Urinary bladder (tissue), 4 donors: Measurements from ENCODE around the gene ADAM17. TPM values are rescaled to one million over a fixed set of nuclear protein-coding genes. Genes with fewer than 3 reads are reported as not detected.
"Not testable (repeated sequence)": the region's sequence is repeated elsewhere in the genome, so short reads cannot be mapped to it uniquely, and the experiment has no call there.

Experiments
- DNase-seq: peaks from one replicate; pipeline ENCODE4 v3.0.0-alpha.2; 2015; ENCODE audit errors: extremely low spot score
- H3K27ac ChIP-seq: one replicate; pipeline ENCODE4 v1.5.1; 2013; ENCODE audit warnings: low read depth, mild to moderate bottlenecking, moderate library complexity
- H3K36me3 ChIP-seq: one replicate; pipeline ENCODE4 v1.6.1; 2013; ENCODE audit warnings: mild to moderate bottlenecking, moderate library complexity; ENCODE audit not compliant: insufficient read depth
- H3K4me1 ChIP-seq: one replicate; pipeline ENCODE4 v1.6.1; 2013; ENCODE audit warnings: mild to moderate bottlenecking, moderate library complexity; ENCODE audit not compliant: insufficient read depth
- H3K4me3 ChIP-seq: one replicate; pipeline ENCODE4 v1.5.1; 2013; ENCODE audit warnings: low read depth, low read length
- WGBS: extraction: QIAGEN DNeasy Blood & Tissue Kit; methylation state at CpG from one replicate; pipeline ENCODE4 v1.1.7; 2013; 5-methylcytosine and 5-hydroxymethylcytosine counted together
- polyA plus RNA-seq: library from polyadenylated mRNA; stranded (reverse); fragments of 200-250 nt; gene quantifications from one replicate; pipeline ENCODE4 v1.2.3, GENCODE V29; 2013
- total RNA-seq: library from RNA; depleted of rRNA; stranded (reverse); fragments of >200 nt; gene quantifications from one replicate; pipeline ENCODE4 v1.2.3, GENCODE V29; 2014
- donor health status: healthy with polysubstance abuse.
- donor health status: healthy.

ADAM17 gene
- total RNA-seq = 40.0 TPM
- 10.4 TPM for polyA plus RNA-seq

DNA sequence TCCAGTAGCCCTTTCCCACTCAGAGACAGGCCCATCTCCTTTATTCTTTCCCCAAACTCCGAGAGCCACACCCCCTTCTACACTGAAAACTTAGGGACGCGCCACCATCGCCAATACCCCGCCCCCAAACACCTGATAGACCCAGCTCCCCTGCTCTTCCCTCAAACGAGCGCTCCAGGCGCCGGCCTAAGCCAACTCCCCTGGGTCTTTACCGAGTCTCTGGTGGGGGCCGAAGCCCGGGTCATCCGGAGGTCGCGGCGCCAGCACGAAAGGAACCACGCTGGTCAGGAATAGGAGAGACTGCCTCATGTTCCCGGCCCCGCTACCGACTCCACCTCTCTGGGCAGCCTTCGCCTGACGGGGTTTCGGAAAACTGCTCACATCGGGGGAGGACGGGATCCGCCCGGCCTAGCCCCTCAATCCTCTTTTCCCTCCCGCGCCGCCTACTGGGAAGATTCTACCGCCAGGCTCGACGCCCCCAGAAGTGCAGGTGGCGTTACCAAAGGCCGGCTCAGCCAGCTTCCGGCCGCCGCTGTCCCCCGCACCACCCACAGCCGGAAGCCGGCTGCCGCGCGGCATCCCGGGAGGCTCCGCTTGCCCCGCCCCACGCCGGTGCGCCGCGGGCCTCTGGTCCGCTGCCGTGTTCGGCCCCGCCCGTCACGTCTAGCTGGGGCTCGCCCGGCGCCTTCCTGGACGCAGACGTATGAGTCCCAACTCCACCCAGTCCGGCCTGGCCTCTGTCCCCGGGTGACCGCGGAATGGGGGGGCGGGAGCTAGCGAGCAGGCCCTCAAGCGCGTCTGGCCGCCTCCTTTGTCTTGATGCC is at the start of gene ADAM17:
Gene ADAM17, minus strand, starts transcription at position 534 of the 824 bp plus-strand sequence. Its CDS starts 225 bp downstream, at position 309.
- DNase-seq = peak; percentile 80
- under 1% methylated on average over 73 of the region's 73 CpGs for WGBS
- Histone ChIP-seq H3K4me3 (peak within 1 kb of the TSS; percentile 73), H3K27ac (peak within 1 kb of the TSS; percentile 90), H3K36me3 (no peaks in the 10 kb centered on the region), H3K4me1 (no peaks in the 10 kb centered on the region)

DNA sequence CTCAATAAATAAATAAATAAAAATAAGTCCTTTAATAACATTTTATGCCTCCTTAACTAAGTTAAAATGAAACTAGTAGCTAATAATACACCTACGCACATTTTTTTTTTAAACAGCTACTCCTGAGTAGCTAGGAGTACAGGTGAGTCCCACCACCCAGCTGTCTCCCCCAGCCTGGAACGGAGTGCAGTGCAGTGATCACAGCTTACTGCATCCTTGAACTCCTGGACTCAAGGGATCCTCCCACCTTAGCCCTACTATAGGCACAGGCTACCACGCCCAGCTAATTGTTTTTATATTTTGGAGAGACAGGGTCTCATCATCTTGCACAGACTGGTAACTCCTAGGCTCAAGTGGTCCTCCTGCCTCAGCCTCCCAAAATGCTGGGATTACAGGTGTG is 46.8 kb upstream of the ADAM17 start:
- Histone ChIP-seq H3K4me1 (no peaks in the 10 kb centered on the region), H3K4me3 (no peak overlapping the region), H3K36me3 (peaks cover 2% of the 10 kb centered on the region), H3K27ac (no peak overlapping the region)
- DNase-seq = no peak
- 95% methylated on average over 3 of the region's 3 CpGs for WGBS

DNA sequence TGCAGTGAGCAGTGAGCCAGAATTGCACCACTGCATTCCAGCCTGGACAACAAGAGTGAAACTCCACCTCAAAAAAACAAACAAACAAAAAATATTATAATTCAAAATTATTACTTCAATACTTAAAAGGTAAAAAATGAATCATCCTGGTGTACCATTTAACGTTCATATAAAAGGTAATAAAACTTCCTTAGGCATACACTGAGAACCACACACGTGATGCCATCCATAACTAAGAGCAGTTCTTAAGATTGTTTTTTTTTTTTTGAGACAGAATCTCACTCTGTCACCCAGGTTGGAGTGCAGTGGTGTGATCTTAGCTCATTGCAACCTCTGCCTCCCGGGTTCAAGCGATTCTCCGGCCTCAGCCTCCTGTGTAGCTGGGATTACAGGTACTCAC is 45.8 kb upstream of the ADAM17 start:
- WGBS = 93% methylated on average over 5 of the region's 5 CpGs
- DNase-seq = no peak

DNA sequence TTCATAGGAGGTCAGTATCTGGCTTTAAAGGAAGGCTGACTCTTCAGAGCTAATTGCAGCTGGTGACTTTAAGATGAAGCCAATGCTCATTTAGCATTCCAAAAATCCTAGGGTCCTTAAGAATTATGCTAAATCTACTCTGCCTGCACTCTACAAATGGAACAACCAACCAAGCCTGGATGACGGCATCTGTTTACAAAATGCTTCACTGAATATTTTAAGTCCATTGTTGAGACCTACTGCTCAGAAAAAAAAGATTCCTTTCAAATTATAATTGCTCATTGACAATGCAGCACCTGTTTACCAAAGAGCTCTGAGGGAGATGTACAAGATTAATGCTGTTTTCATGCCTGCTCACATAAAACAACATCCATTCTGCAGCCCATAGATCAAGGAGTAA is 43.8 kb upstream of the ADAM17 start:
- 97% methylated on average over 1 of the region's 1 CpG for WGBS
- no peaks in the 10 kb centered on the region for H3K4me1 ChIP-seq
- DNase-seq = no peak
- H3K4me3 ChIP-seq = no peak overlapping the region
- H3K36me3 ChIP-seq = peaks cover 2% of the 10 kb centered on the region
- no peak overlapping the region for H3K27ac ChIP-seq

More for the DNA sequence above, 45.8 kb upstream of the ADAM17 start:
- Histone ChIP-seq H3K27ac (no peak overlapping the region), H3K36me3 (peaks cover 2% of the 10 kb centered on the region), H3K4me1 (no peaks in the 10 kb centered on the region), H3K4me3 (no peak overlapping the region)

DNA sequence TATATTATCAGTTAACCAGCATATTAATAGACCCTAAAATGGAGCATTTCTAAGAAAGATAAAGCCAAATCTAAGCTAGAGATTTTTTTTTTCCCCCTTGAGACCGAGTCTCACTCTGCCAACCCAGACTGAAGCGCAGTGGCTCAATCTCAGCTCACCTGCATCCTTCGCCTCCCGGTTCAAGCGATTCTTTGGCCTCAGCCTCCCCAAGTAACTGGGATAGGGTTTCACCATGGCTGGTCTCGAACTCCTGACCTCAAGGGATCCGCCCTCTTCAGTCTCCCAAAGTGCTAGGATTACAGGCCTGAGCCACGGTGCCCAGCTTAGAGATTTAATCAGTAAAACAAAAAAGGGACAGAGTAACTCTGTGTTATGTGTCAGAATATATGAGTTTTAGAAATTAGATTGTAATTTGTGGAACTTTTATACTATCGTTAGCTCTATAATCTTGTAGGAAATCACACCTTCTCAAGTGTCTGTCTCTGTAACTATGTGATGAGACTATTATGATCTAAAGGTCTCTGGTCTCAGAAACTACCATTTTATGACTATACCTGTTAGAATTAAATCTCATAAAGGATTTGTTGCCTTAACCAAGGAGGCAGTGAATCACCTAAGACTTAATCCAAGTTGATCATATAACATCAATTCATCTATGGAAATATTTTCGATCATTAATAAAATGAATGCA is 41.1 kb upstream of the ADAM17 start:
- no peaks in the 10 kb centered on the region for H3K4me1 ChIP-seq
- no peak for DNase-seq
- H3K4me3 ChIP-seq = no peak overlapping the region
- H3K36me3 ChIP-seq = peaks cover 4% of the 10 kb centered on the region
- WGBS = 91% methylated on average over 10 of the region's 10 CpGs
- H3K27ac ChIP-seq = no peak overlapping the region

DNA sequence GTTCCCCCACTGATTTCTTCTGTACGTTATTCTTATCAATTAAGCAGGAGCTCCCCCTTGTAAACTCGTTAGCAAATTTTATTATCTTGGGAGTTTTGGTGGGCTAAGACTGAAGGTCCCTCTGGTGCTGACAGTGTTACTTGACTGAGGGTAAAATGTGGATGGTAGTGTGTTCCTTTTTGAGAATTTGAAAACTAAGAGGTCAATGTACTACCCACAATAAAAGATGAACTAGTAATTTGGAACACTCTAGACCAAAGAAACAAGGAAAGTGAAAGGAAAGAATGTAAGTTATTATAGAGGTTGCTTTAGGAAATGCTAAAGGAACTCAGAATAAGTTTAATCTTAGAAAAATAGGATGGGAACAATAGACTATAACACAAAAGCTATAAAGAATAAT is 40.1 kb upstream of the ADAM17 start:
- H3K4me3 ChIP-seq = no peak overlapping the region
- no peak for DNase-seq
- no peaks in the 10 kb centered on the region for H3K4me1 ChIP-seq
- H3K36me3 ChIP-seq = peaks cover 4% of the 10 kb centered on the region
- H3K27ac ChIP-seq = no peak overlapping the region
- WGBS = 49% methylated on average over 2 of the region's 2 CpGs

DNA sequence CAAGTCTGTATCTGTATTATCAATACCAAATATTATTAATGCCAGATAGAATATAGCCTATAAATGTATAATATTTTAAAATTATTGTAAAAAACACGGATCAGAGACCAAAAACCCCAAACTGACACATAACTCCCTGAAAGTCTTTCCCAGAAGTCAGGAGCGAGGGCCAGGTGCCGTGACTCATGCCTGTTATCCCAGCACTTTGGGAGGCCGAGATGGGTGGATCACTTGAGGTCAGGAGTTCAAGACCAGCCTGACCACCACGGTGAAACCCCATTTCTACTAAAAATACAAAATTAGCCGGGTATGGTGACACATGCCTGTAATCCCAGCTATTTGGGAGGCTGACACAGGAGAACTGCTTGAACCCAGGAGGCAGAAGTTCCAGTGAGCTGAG is 39.6 kb upstream of the ADAM17 start:
- H3K4me1 ChIP-seq, H3K36me3 ChIP-seq, DNase-seq, H3K27ac ChIP-seq, H3K4me3 ChIP-seq: not testable (repeated sequence)
- WGBS = 70% methylated on average over 6 of the region's 6 CpGs

DNA sequence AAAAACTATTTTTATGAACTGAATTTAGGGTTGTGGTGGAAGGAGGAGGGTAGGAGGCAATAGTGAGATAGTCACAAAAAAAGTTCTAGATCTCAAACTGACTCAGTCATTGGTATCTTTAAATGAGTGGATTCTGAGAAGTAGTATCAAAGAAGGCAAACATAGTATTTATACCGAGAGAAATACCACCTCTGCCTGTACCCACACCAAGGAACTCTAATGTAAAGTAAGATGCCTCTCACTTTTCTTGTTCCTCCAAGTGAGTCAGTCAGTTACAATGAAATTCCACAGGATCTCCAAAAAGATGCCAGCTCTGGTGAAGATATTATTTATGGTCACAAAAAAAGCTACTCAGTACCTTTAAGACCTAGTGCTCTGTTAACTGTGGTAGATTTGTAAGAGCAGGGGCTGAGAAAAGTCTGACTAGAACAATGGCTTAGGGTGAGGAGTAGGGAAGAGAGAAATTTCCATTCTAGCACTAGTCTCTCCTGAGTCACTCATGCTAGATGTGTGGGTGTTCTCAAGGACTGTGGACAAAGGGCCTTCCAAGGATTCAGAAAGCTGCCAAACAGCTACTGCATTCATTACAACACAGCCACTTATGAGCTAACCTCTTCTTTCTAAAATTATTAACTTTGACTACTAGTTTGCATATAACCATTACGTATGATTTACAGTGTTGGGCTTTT is 38.9 kb upstream of the ADAM17 start:
- 67% methylated on average over 2 of the region's 2 CpGs for WGBS
- Histone ChIP-seq H3K27ac (no peak overlapping the region), H3K4me1 (no peaks in the 10 kb centered on the region), H3K4me3 (no peak overlapping the region), H3K36me3 (peaks cover 2% of the 10 kb centered on the region)
- DNase-seq = no peak

DNA sequence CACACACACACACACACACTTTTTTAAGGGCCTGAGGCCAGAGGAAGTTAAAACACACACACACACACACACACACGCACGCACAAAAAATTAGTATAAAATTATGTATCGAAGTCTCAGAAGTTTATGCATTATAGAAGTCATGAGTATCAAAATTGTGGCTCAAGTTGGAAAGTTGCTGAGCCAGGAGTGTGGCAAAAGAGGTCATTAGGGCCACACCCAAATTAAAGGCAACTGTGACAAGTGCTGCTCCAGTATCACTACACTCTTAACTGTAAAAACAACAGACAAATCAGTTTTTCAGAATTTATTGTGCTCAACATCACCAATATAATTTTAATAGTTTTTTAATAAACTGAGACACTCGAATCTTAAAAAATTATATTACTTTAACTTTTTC is 38.3 kb upstream of the ADAM17 start:
- H3K36me3 ChIP-seq = peaks cover 2% of the 10 kb centered on the region
- no peak overlapping the region for H3K4me3 ChIP-seq
- DNase-seq = no peak
- no peak overlapping the region for H3K27ac ChIP-seq
- H3K4me1 ChIP-seq = no peaks in the 10 kb centered on the region
- 91% methylated on average over 4 of the region's 4 CpGs for WGBS

DNA sequence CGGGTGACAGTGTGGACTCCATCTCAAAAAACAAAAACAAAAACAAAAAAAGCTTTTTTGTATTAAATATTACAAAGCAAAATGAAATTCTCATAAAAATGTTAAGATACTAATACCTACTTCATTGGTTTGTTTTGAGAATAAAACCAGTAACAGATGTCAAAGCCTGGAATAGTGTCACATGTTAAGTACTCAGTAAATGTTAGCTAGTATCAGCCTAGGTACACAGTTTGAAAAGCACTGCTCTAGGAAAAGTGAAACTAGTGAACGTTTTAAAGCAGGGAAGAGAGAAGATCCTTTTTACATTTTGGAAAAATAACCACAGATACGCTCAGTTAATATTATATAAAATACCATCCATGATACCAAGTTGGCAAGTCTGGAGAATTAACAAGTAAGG is 37.1 kb upstream of the ADAM17 start:
- Histone ChIP-seq H3K27ac (no peak overlapping the region), H3K36me3 (peaks cover 2% of the 10 kb centered on the region), H3K4me1 (no peaks in the 10 kb centered on the region), H3K4me3 (no peak overlapping the region)
- DNase-seq = no peak
- WGBS = 75% methylated on average over 3 of the region's 3 CpGs

DNA sequence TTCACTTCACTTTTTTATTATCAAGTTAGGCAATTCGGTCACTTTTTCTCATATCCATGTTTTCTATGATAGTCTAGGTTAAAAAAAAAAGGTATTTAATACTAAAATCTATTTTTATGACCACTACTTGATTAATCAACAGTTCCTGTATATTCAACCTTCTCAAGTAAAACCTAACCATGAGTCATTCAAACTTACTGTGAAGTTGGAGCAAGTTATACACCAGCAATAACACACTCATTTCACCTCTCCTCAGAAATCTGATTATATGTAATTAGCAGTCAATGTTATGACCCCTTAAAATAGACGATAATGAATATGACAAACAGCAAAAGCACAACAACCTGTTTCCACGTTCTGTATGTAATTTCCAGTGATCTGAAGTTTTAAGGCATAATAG is 35.0 kb upstream of the ADAM17 start:
- Histone ChIP-seq H3K27ac (no peak overlapping the region), H3K4me1 (no peaks in the 10 kb centered on the region), H3K36me3 (peaks cover 4% of the 10 kb centered on the region), H3K4me3 (no peak overlapping the region)
- DNase-seq = no peak
- 84% methylated on average over 3 of the region's 3 CpGs for WGBS

DNA sequence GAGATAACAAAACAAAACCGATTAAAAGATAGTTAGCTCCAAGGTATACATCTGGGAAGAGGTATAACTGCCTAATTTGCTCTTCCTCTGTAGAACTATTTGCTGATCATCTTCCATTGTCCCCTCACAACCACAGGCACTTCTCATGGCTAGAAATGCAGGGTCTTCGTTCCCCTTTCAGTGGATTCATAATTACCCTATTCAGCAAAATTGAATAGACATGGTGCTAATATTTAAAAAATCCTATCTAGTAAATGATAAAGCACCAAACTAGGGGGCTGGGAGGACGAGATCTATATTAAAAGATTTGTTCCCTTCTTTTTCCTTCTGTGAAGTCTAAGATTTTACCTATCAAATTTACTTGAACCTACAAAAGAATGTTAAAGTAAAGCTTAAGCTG is 30.8 kb upstream of the ADAM17 start:
- no peak for DNase-seq
- peaks cover 2% of the 10 kb centered on the region for H3K36me3 ChIP-seq
- H3K27ac ChIP-seq = no peak overlapping the region
- WGBS = 89% methylated on average over 3 of the region's 3 CpGs
- no peaks in the 10 kb centered on the region for H3K4me1 ChIP-seq
- H3K4me3 ChIP-seq = no peak overlapping the region

DNA sequence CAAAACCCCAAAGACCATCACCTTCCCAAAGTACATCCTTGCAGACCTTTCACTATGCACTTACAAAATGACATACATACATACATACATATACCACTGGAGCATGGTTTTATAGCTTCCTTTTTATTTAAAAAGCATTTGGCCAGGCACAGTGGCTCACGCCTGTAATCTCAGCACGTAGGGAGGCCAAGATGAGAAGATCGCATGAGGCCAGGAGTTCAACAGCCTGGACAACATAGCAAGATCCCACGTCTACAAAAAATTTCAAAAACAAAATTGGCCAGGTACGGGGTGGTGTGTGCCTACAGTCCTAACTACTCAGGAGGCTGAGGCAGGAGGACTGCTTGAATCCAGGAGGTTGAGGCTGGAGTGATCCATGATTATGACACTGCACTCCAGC is 29.9 kb upstream of the ADAM17 start:
- H3K4me1 ChIP-seq = no peaks in the 10 kb centered on the region
- peaks cover 2% of the 10 kb centered on the region for H3K36me3 ChIP-seq
- H3K4me3 ChIP-seq = no peak overlapping the region
- DNase-seq = no peak
- no peak overlapping the region for H3K27ac ChIP-seq
- WGBS = 99% methylated on average over 5 of the region's 5 CpGs

DNA sequence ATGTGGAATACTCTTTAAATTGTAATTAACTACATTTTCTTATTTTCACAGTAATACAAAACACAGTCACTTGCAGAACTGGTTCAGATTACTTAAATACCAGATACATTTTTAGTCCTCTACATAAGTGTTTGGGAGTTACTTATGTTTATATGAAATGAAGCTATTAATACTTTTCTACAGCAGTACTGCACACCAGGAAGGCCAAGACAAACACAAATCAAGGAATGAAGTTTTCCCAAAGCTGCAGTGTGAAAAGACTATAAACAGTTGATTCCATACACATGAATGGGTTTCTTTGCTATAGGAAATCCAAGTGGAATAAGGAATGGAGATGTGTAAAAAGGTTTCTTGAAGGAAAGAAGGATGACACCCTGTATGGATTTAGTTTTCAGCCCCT is 29.3 kb upstream of the ADAM17 start:
- not testable (repeated sequence) for H3K36me3 ChIP-seq, H3K4me1 ChIP-seq, DNase-seq, H3K27ac ChIP-seq, H3K4me3 ChIP-seq
